Lung (tissue), 12 donors: ENCODE measurements around the gene LRRC56. TPM values are rescaled to one million over a fixed set of nuclear protein-coding genes. Genes with fewer than 3 reads are reported as not detected.
"Not testable (repeated sequence)": the region's sequence is repeated elsewhere in the genome, so short reads cannot be mapped to it uniquely, and the experiment has no call there.

Source experiments
- ATAC-seq: fragments of 200-7000 bp; cut with Tn5 transposase; one replicate; pipeline ENCODE4 v1.9.1; 2020; ENCODE audit warnings: moderate number of reproducible peaks; ENCODE audit not compliant: insufficient read depth, low FRiP score
- DNase-seq, 3 donors: peaks; one replicate each; pipeline ENCODE4 v3.0.0-alpha.2; 2013 to 2017
- H3K27ac ChIP-seq, 2 donors: one replicate each; pipeline ENCODE4 v1.5.1; 2013; ENCODE audit warnings: mild to moderate bottlenecking in 2 of 2, moderate library complexity in 2 of 2, control low read depth in 1 of 2, inconsistent platforms in 1 of 2, low read depth in 1 of 2, low read length in 1 of 2
- H3K27me3 ChIP-seq, 3 donors: one replicate each; pipeline ENCODE4 v1.5.1; 2013; ENCODE audit warnings: low read length in 2 of 3; ENCODE audit not compliant: control insufficient read depth in 3 of 3, insufficient read depth in 3 of 3
- H3K36me3 ChIP-seq, 4 donors: one replicate each; pipeline ENCODE4 v1.5.1; 2013; ENCODE audit warnings: low read length in 4 of 4, mild to moderate bottlenecking in 1 of 4, moderate library complexity in 1 of 4; ENCODE audit not compliant: control insufficient read depth in 4 of 4, insufficient read depth in 4 of 4
- H3K4me1 ChIP-seq, 5 donors: one replicate each; pipeline ENCODE4 v1.5.1; 2013; ENCODE audit warnings: low read length in 5 of 5, mild to moderate bottlenecking in 2 of 5, moderate library complexity in 1 of 5; ENCODE audit not compliant: control insufficient read depth in 5 of 5, insufficient read depth in 5 of 5
- H3K4me3 ChIP-seq: one replicate; pipeline ENCODE4 v1.5.1; 2013; ENCODE audit warnings: mild to moderate bottlenecking, control low read depth, moderate library complexity
- H3K9ac ChIP-seq, 2 donors: one replicate each; pipeline ENCODE4 v1.5.1; 2013; ENCODE audit warnings: low read length in 2 of 2, control low read depth in 1 of 2; ENCODE audit not compliant: insufficient read depth in 1 of 2
- H3K9me3 ChIP-seq, 4 donors: one replicate each; pipeline ENCODE4 v1.5.1; 2013; ENCODE audit warnings: low read length in 3 of 4, mild to moderate bottlenecking in 1 of 4, moderate library complexity in 1 of 4; ENCODE audit not compliant: control insufficient read depth in 4 of 4, insufficient read depth in 3 of 4
- WGBS, 2 donors: extraction: QIAGEN DNeasy Blood & Tissue Kit; methylation state at CpG; one replicate each; pipeline ENCODE4 v1.1.7; 2013; 5-methylcytosine and 5-hydroxymethylcytosine counted together
- polyA plus RNA-seq, 2 donors: library from polyadenylated mRNA; stranded (reverse); fragments of 200-250 nt; gene quantifications; one replicate each; pipeline ENCODE4 v1.2.1, GENCODE V29; 2013
- total RNA-seq, 2 donors: library from RNA; depleted of rRNA in 1 of 2; stranded (reverse); fragments of >200 nt in 1 of 2; gene quantifications; one replicate each; pipeline ENCODE4 v1.2.1, GENCODE V29; 2014 to 2021
- TF ChIP-seq, protein P1 (sequence below): IDR thresholded peaks from 2 replicates; pipeline ENCODE4 v1.5.1; 2012; ENCODE audit warnings: mild to moderate bottlenecking; ENCODE audit errors: control extremely low read depth, extremely low read depth
- donor health status: control.
- donor health status: control.
- donor health status: Bipolar disorder and iron deficiency.
- donor health status: healthy.
- donor health status: DM: yes; HTN: yes; CAD: no.

The LRRC56 gene
- total and polyA plus RNA-seq, 4 donors, result 3.4 to 11.7 (median 4.7) TPM

DNA sequence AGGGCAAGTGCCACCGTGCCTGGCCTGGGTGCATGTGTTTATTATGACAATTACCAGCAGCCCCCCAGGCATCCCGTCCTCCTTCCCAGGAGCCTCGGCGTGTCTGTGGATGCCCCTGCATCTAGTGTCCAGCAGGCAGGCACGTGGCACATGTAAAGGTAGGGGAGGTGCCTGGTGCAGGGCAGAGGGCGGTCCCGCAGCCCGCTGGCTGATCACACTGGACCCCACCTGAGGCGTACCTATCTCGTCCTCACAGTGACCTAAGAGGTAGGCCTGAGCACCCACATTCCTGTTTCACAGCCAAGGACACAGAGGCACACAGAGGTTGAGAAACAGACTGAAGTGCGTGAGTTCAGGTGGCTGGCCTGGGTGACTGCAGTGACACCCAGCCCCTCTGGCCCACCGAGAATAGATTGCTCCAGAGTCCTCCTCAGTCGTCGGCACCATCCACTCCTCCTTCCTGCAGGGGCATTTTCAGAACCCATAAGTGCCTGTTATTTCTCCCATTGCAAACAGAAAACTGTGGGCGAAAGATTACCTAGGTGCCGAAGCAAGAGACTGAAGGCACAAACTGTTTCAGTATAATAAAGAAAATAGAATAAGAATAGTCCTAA lies 35.9 kb downstream of the LRRC56 start:
- H3K9me3 ChIP-seq, result no peaks in the 10 kb centered on the region
- peaks cover 4 to 36% (median 22%) of the 10 kb centered on the region in 5 donors for H3K4me1 ChIP-seq
- no peak overlapping the region for H3K9ac ChIP-seq
- H3K27ac ChIP-seq, result peak overlapping the region in 1 of 2 donors; percentile 81
- no peak for DNase-seq
- H3K27me3 ChIP-seq, result peaks cover 0 to 5% (median 0%) of the 10 kb centered on the region in 3 donors
- TF ChIP-seq, protein P1, sequence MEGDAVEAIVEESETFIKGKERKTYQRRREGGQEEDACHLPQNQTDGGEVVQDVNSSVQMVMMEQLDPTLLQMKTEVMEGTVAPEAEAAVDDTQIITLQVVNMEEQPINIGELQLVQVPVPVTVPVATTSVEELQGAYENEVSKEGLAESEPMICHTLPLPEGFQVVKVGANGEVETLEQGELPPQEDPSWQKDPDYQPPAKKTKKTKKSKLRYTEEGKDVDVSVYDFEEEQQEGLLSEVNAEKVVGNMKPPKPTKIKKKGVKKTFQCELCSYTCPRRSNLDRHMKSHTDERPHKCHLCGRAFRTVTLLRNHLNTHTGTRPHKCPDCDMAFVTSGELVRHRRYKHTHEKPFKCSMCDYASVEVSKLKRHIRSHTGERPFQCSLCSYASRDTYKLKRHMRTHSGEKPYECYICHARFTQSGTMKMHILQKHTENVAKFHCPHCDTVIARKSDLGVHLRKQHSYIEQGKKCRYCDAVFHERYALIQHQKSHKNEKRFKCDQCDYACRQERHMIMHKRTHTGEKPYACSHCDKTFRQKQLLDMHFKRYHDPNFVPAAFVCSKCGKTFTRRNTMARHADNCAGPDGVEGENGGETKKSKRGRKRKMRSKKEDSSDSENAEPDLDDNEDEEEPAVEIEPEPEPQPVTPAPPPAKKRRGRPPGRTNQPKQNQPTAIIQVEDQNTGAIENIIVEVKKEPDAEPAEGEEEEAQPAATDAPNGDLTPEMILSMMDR, result no peak
- ATAC-seq, result no peak
- H3K4me3 ChIP-seq, result no peak overlapping the region
- H3K36me3 ChIP-seq, result peaks cover 0 to 3% (median under 1%) of the 10 kb centered on the region in 4 donors
- WGBS, 2 donors, result 78 to 91% methylated on average over 16 of the region's 16 CpGs

DNA sequence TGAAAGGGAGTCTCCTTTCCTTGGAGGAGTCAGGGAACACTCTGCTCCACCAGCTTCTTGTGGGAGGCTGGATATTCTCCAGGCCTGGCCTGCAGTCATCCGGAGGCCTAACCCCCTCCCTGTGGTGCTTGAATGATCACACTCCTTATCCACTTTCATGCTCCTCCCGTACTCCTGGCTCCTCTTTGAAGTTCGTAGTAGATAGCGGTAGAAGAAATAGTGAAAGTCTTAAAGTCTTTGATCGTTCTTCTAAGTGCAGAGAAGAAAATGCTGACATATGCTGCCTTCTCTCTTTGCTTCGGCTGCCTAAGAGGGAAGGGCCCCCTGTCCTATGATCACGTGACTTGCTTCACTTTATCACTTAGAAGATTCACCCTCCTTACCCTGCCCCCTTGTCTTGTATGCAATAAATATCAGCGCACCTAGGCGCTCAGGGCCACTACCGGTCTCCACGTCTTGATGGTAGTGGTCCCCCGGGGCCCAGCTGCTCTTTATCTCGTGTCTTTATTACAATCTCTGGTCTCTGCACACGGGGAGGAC lies 36.8 kb downstream of the LRRC56 start:
- ATAC-seq, H3K36me3 ChIP-seq, H3K9me3 ChIP-seq, H3K4me3 ChIP-seq, H3K9ac ChIP-seq, H3K27me3 ChIP-seq, H3K27ac ChIP-seq: not testable (repeated sequence)
- peak in 1 of 3 donors; percentile 32 for DNase-seq
- WGBS, 2 donors, result 59 to 61% methylated on average over 14 of the region's 14 CpGs
- H3K4me1 ChIP-seq, result peaks cover 4 to 35% (median 22%) of the 10 kb centered on the region in 5 donors

DNA sequence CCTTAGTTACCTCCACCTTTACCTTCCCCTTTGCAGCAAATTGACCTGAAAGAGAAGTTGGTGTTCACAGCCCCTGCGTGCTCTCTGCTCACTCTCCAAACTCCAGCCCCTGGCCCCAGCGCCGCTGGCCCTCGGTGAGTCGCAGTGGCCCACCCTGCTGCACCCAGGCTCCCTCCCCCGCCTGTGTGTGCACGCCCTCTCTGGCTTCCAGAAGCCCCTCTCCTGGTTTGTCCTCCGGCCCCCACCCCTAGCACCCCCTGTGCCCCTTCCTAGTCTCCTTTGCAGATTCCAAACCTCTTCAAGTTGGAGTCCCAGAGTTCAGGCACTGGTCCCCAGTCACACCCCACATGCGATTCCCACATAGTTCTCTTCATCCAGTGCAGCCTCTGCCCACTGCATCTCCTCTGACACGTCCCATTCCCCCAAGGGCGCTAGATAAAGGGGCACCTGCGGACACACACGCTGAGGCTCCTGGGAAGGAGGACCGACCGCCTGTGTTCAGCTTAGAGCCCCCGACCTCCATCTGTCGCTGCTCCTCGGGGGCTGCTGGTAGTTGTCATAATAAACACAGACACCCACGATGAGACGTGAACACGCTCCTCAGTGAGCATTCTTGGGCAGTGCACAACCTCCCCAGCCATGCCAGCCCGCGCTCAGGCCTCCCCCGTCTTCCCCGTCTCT lies 37.4 kb downstream of the LRRC56 start:
- TF ChIP-seq, protein P1, result no peak
- H3K27ac ChIP-seq, result no peak overlapping the region
- ATAC-seq (no peak), DNase-seq (no peak)
- H3K36me3 ChIP-seq, result peaks cover 0 to 3% (median 1%) of the 10 kb centered on the region in 4 donors
- H3K9ac ChIP-seq, result no peak overlapping the region
- H3K4me3 ChIP-seq, result peak overlapping the region; percentile 51
- H3K27me3 ChIP-seq, result peaks cover 0 to 5% (median 0%) of the 10 kb centered on the region in 3 donors
- WGBS, 2 donors, result 22 to 26% methylated on average over 25 of the region's 25 CpGs
- H3K4me1 ChIP-seq, result peaks cover 4 to 32% (median 18%) of the 10 kb centered on the region in 5 donors
- no peaks in the 10 kb centered on the region for H3K9me3 ChIP-seq

DNA sequence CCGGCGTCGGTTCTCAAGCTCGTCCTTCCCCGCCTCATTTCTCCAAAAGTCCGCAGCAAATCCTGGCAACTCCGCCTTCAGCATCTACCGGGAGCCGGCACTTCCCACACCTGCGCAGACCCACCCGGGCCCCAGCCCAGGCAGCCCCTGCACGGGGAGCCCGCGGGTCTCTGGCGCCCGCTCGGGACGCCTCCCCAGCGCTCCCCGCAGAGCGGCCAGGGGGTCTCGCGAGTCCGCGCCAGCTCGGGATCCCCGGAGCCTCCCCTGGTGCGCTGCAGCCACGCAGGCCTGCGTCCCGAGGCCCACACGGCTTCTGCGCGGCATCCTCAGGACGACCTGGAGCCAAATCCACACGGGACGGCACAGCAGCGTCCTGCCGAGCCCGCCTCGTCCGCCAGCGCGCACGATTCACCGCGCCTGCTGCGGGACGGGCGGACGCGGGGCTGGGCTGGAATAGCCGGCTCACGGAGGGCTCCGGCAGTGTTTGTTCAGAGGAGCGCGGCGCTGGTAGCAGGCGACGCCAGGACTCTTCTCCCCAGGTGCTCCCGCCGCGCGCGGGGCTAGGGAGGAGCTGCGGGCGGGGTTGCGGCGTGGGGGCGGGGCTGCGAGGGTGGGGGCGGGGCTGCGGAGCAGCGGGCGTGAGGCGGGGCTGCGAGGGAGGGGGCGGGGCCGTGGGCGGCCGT lies 38.1 kb downstream of the LRRC56 start:
- ATAC-seq (peak; percentile 2), DNase-seq (no peak)
- TF ChIP-seq, protein P1, result no peak
- H3K27me3 ChIP-seq, result peaks cover 0 to 5% (median 0%) of the 10 kb centered on the region in 3 donors
- H3K27ac ChIP-seq, result peak overlapping the region in 1 of 2 donors; percentile 15
- H3K4me3 ChIP-seq, result peak overlapping the region; percentile 51
- H3K36me3 ChIP-seq, result peaks cover 0 to 3% (median 1%) of the 10 kb centered on the region in 4 donors
- H3K9ac ChIP-seq, result no peak overlapping the region
- H3K9me3 ChIP-seq, result no peaks in the 10 kb centered on the region
- H3K4me1 ChIP-seq, result peaks cover 4 to 32% (median 18%) of the 10 kb centered on the region in 5 donors
- 1% methylated on average over 64 to 81 of the region's 81 CpGs for WGBS, 2 donors
